Endometrial microvascular endothelial cells (primary cell): ENCODE data around the gene MESP1. TPM values are rescaled to one million over a fixed set of nuclear protein-coding genes. Genes with fewer than 3 reads are reported as not detected.
"Not testable (repeated sequence)": the region's sequence is repeated elsewhere in the genome, so short reads cannot be mapped to it uniquely, and the experiment has no call there.

Experiments
- in situ Hi-C: cut with HindIII; loops from 2 replicates; pipeline ENCODE4 v1.10.0; 2017; ENCODE audit warnings: low sequenced_read_pairs, low pct_unique_long_range_greater_than_20kb; ENCODE audit errors: inconsistent ontology term
- total RNA-seq: library from RNA; depleted of rRNA; stranded (reverse); fragments of >200 nt; gene quantifications from one replicate; pipeline ENCODE4 v1.2.3, GENCODE V29; 2015; ENCODE audit errors: inconsistent ontology term

MESP1 gene
- total RNA-seq, 1 donor from 2014 or later = 0.46 TPM

- in situ Hi-C loops = not testable (repeated sequence)
These were observed 31.5 kb upstream of the MESP1 start for GRCh38 chr15:89782619-89782950.

GRCh38 chr15:89781891-89782618 lies 31.0 kb upstream of the MESP1 start:
- in situ Hi-C loops = no loop called here

- in situ Hi-C loops = no loop called here
These were observed 30.0 kb upstream of the MESP1 start for GRCh38 chr15:89781055-89781454.

- in situ Hi-C loops = no loop called here
These were observed 29.6 kb upstream of the MESP1 start for GRCh38 chr15:89780601-89781000.

- in situ Hi-C loops = loop anchor here (10.0 kb wide), 1 partner anchor 96 kb away; no protein-coding TSS in a partner anchor
These were observed 27.8 kb upstream of the MESP1 start for GRCh38 chr15:89778861-89779260.

GRCh38 chr15:89777782-89778380 lies 26.8 kb upstream of the MESP1 start:
- in situ Hi-C loops = loop anchor here (10.0 kb wide), 1 partner anchor 97 kb away; no protein-coding TSS in a partner anchor

GRCh38 chr15:89777073-89777751 lies 26.2 kb upstream of the MESP1 start:
- in situ Hi-C loops = loop anchor here (10.0 kb wide), 1 partner anchor 98 kb away; no protein-coding TSS in a partner anchor

GRCh38 chr15:89776274-89777072 lies 25.4 kb upstream of the MESP1 start, which contains the start of gene MESP2:
TSS of gene MESP2 (plus strand) at chr15:89776332. CDS start at chr15:89776358, 26 bp downstream.
- in situ Hi-C loops = loop anchor here (10.0 kb wide), 1 partner anchor 98 kb away; no protein-coding TSS in a partner anchor

GRCh38 chr15:89775815-89776214 lies 24.8 kb upstream of the MESP1 start:
- in situ Hi-C loops = loop anchor here (10.0 kb wide), 1 partner anchor 99 kb away; no protein-coding TSS in a partner anchor

- in situ Hi-C loops = loop anchor here (10.0 kb wide), 1 partner anchor 100 kb away; no protein-coding TSS in a partner anchor
These were observed 23.4 kb upstream of the MESP1 start for GRCh38 chr15:89774492-89774891.

- in situ Hi-C loops = loop anchor here (10.0 kb wide), 1 partner anchor 102 kb away; no protein-coding TSS in a partner anchor
These were observed 22.0 kb upstream of the MESP1 start for GRCh38 chr15:89772932-89773583.

- in situ Hi-C loops = loop anchor here (10.0 kb wide), 1 partner anchor 105 kb away; no protein-coding TSS in a partner anchor
These were observed 19.0 kb upstream of the MESP1 start for GRCh38 chr15:89770041-89770440.

GRCh38 chr15:89769366-89769765 lies 18.3 kb upstream of the MESP1 start:
- in situ Hi-C loops = no loop called here

- in situ Hi-C loops = no loop called here
These were observed 17.0 kb upstream of the MESP1 start for GRCh38 chr15:89768071-89768500.

- in situ Hi-C loops = no loop called here
These were observed 16.4 kb upstream of the MESP1 start for GRCh38 chr15:89767411-89767915.

- in situ Hi-C loops = no loop called here
These were observed 15.6 kb upstream of the MESP1 start for GRCh38 chr15:89766357-89767311.

- in situ Hi-C loops = no loop called here
These were observed 14.6 kb upstream of the MESP1 start for GRCh38 chr15:89765694-89766093.
